CD4-positive, alpha-beta T cell treated with Interleukin-21 for 1 hour (primary cell): Measurements from ENCODE around the gene UPK1A.
"Not testable (repeated sequence)": the region's sequence is repeated elsewhere in the genome, so short reads cannot be mapped to it uniquely, and the experiment has no call there.

Experiments
- DNase-seq: peaks from one replicate; pipeline ENCODE4 v3.0.0-alpha.2; 2020

The UPK1A gene

GRCh38 chr19:35644987-35645679 is 21.2 kb upstream of the UPK1A start:
- peak; percentile 77 for DNase-seq

GRCh38 chr19:35645680-35646511 is 20.4 kb upstream of the UPK1A start:
- DNase-seq = no peak

- DNase-seq = peak; percentile 96
These were observed 18.0 kb upstream of the UPK1A start, which contains the start of gene COX6B1 for GRCh38 chr19:35648017-35648961. Gene COX6B1 (plus strand): TSS chr19:35648323. CDS start chr19:35651244, 2,921 bp downstream.

- DNase-seq = no peak
These were observed 15.7 kb upstream of the UPK1A start for GRCh38 chr19:35650581-35650980.

GRCh38 chr19:35654828-35655227 is 11.5 kb upstream of the UPK1A start:
- not testable (repeated sequence) for DNase-seq

- DNase-seq = no peak
These were observed 10.7 kb upstream of the UPK1A start for GRCh38 chr19:35655600-35655999.

- no peak for DNase-seq
These were observed 9.6 kb upstream of the UPK1A start for GRCh38 chr19:35656700-35657099.

GRCh38 chr19:35657904-35658700 is 8.2 kb upstream of the UPK1A start:
- DNase-seq = no peak

- DNase-seq = no peak
These were observed 4.3 kb upstream of the UPK1A start for GRCh38 chr19:35661995-35662340.

- DNase-seq = no peak
These were observed 2.3 kb upstream of the UPK1A start for GRCh38 chr19:35663981-35664380.

- no peak for DNase-seq
These were observed 1.2 kb upstream of the UPK1A start for GRCh38 chr19:35665157-35665556.

GRCh38 chr19:35665604-35666003 is 713 bp upstream of the UPK1A start:
- no peak for DNase-seq

GRCh38 chr19:35669566-35669965 is 3.2 kb downstream of the UPK1A start:
- DNase-seq = no peak

- DNase-seq = no peak
These were observed 3.7 kb downstream of the UPK1A start for GRCh38 chr19:35669974-35670373.

GRCh38 chr19:35670686-35671085 is 4.4 kb downstream of the UPK1A start:
- DNase-seq = no peak

GRCh38 chr19:35671818-35672217 is 5.5 kb downstream of the UPK1A start:
- DNase-seq = no peak

GRCh38 chr19:35673121-35673804 is 6.9 kb downstream of the UPK1A start:
- peak; percentile 49 for DNase-seq

GRCh38 chr19:35675589-35676140 is 9.3 kb downstream of the UPK1A start:
- no peak for DNase-seq

- DNase-seq = no peak
These were observed 23.5 kb downstream of the UPK1A start for GRCh38 chr19:35689836-35690235.

- not testable (repeated sequence) for DNase-seq
These were observed 24.8 kb downstream of the UPK1A start for GRCh38 chr19:35691106-35691505.

GRCh38 chr19:35692010-35692409 is 25.7 kb downstream of the UPK1A start:
- no peak for DNase-seq
